Neuronal stem cell (in vitro differentiated cells): Measurements from ENCODE around the gene SLC22A17.
A peak's percentile ranks its signal among the peaks of the same experiment; 100 is the strongest.

ENCODE experiments used
- DNase-seq: peaks from one replicate; pipeline ENCODE4 v3.0.0-alpha.2; 2013; ENCODE audit warnings: low spot score
- H2AFZ ChIP-seq: one replicate; pipeline ENCODE4 v1.6.1; 2013; ENCODE audit warnings: mild to moderate bottlenecking, low read length, inconsistent platforms
- H2AK5ac ChIP-seq: 2 replicates; pipeline ENCODE4 v1.6.1; 2013; ENCODE audit warnings: low read depth, mild to moderate bottlenecking, inconsistent platforms, low read length, moderate library complexity, mixed read lengths
- H2BK120ac ChIP-seq: 2 replicates; pipeline ENCODE4 v1.6.1; 2013; ENCODE audit warnings: low read depth, mild to moderate bottlenecking, inconsistent platforms, low read length, moderate library complexity, mixed read lengths
- H2BK12ac ChIP-seq: one replicate; pipeline ENCODE4 v1.6.1; 2013; ENCODE audit warnings: low read length, inconsistent platforms
- H2BK15ac ChIP-seq: 2 replicates; pipeline ENCODE4 v1.6.1; 2013; ENCODE audit warnings: mild to moderate bottlenecking, low read length, inconsistent platforms, mixed read lengths
- H2BK5ac ChIP-seq: one replicate; pipeline ENCODE4 v1.6.1; 2013; ENCODE audit warnings: inconsistent platforms, mild to moderate bottlenecking, low read length, moderate library complexity
- H3K14ac ChIP-seq: one replicate; pipeline ENCODE4 v1.6.1; 2013; ENCODE audit warnings: low read length, inconsistent platforms
- H3K18ac ChIP-seq: 2 replicates; pipeline ENCODE4 v1.6.1; 2013; ENCODE audit warnings: low read length, inconsistent platforms
- H3K23ac ChIP-seq: 2 replicates; pipeline ENCODE4 v1.6.1; 2013; ENCODE audit warnings: low read depth, mild to moderate bottlenecking, mixed read lengths, low read length, inconsistent platforms; ENCODE audit not compliant: poor library complexity
- H3K27ac ChIP-seq: replicated peaks from 3 replicates; pipeline ENCODE4 v1.5.1; 2013; ENCODE audit warnings: low read length, inconsistent platforms
- H3K27me3 ChIP-seq, 3 experiments: 2 replicates each; pipeline ENCODE4 v1.6.1; 2013; ENCODE audit warnings: low read length in 3 of 3, mild to moderate bottlenecking in 2 of 3, inconsistent platforms in 1 of 3, low read depth in 1 of 3, mixed read lengths in 1 of 3, moderate library complexity in 1 of 3; ENCODE audit not compliant: control insufficient read depth in 3 of 3, insufficient read depth in 3 of 3
- H3K36me3 ChIP-seq, 2 donors: replicated peaks in 1 of 2; 2 replicates each; pipeline ENCODE4 v1.6.1; 2013; ENCODE audit warnings: low read length in 2 of 2; ENCODE audit not compliant: control insufficient read depth in 2 of 2, insufficient read depth in 2 of 2
- H3K4ac ChIP-seq: 2 replicates; pipeline ENCODE4 v1.6.1; 2013; ENCODE audit warnings: inconsistent platforms, mild to moderate bottlenecking, low read length, moderate library complexity
- H3K4me1 ChIP-seq, 2 donors: 1 replicate in 1 of 2; 2 replicates in 1 of 2; pipeline ENCODE4 v1.6.1; 2013; ENCODE audit warnings: low read length in 2 of 2, low read depth in 1 of 2; ENCODE audit not compliant: control insufficient read depth in 2 of 2, insufficient read depth in 1 of 2
- H3K4me2 ChIP-seq: one replicate; pipeline ENCODE4 v1.6.1; 2013; ENCODE audit warnings: mild to moderate bottlenecking, low read length, inconsistent platforms; ENCODE audit not compliant: insufficient read depth, poor library complexity, severe bottlenecking
- H3K4me3 ChIP-seq, 2 donors: 2 replicates each; pipeline ENCODE4 v1.5.1; 2013; ENCODE audit warnings: low read length in 2 of 2, mild to moderate bottlenecking in 2 of 2, inconsistent platforms in 1 of 2, moderate library complexity in 1 of 2
- H3K79me1 ChIP-seq: one replicate; pipeline ENCODE4 v1.6.1; 2013; ENCODE audit warnings: low read depth, mild to moderate bottlenecking, inconsistent platforms, low read length, moderate library complexity
- H3K9ac ChIP-seq: one replicate; pipeline ENCODE4 v1.6.1; 2013; ENCODE audit warnings: mild to moderate bottlenecking, low read depth, low read length, inconsistent platforms; ENCODE audit not compliant: poor library complexity
- H3K9me3 ChIP-seq, 2 donors: replicated peaks in 1 of 2; 2 replicates each; pipeline versions ENCODE3 to v1.6.1; 2013; ENCODE audit warnings: low read length in 2 of 2, mild to moderate bottlenecking in 2 of 2, inconsistent platforms in 1 of 2, low read depth in 1 of 2, mixed read lengths in 1 of 2, moderate library complexity in 1 of 2; ENCODE audit not compliant: control insufficient read depth in 2 of 2, insufficient read depth in 1 of 2
- H4K8ac ChIP-seq: one replicate; pipeline ENCODE4 v1.6.1; 2013; ENCODE audit warnings: low read depth, mild to moderate bottlenecking, inconsistent platforms, low read length, moderate library complexity
- H4K91ac ChIP-seq: one replicate; pipeline ENCODE4 v1.6.1; 2013; ENCODE audit warnings: low read length, low read depth, mild to moderate bottlenecking, inconsistent platforms; ENCODE audit not compliant: poor library complexity
- whole genome bisulfite sequencing, 2 donors: extraction: QIAGEN DNeasy Blood & Tissue Kit; methylation state at CpG; one replicate each; pipeline ENCODE4 v1.1.7; 2013; ENCODE audit warnings: missing lambda C conversion rate in 2 of 2, mixed read lengths in 1 of 2; ENCODE audit not compliant: insufficient read length in 2 of 2, insufficient replicate concordance in 1 of 2; ENCODE audit errors: extremely low coverage in 2 of 2; 5-methylcytosine and 5-hydroxymethylcytosine counted together

The SLC22A17 gene

GRCh38 chr14:23385244-23385641 lies 32.6 kb upstream of the SLC22A17 start:
- DNase-seq = no peak
- Histone ChIP-seq H3K79me1 (no peaks in the 10 kb centered on the region), H3K27me3 (peaks cover 0 to 37% (median 0%) of the 10 kb centered on the region in 3 experiments), H2AK5ac (no peak overlapping the region), H4K8ac (no peak overlapping the region), H3K4me1 (no peaks in the 10 kb centered on the region), H2BK5ac (no peak overlapping the region), H3K27ac (no peak overlapping the region), H3K14ac (no peak overlapping the region), H3K9ac (no peak overlapping the region), H3K4ac (no peak overlapping the region), H3K36me3 (no peaks in the 10 kb centered on the region), H3K9me3 (no peaks in the 10 kb centered on the region), H3K18ac (no peak overlapping the region), H2BK120ac (no peak overlapping the region), H2BK15ac (no peak overlapping the region), H3K4me2 (no peak overlapping the region), H2AFZ (no peak overlapping the region), H3K23ac (no peak overlapping the region), H3K4me3 (no peak overlapping the region), H2BK12ac (no peak overlapping the region), H4K91ac (no peak overlapping the region)
- WGBS, 2 donors = no CpG with 5 or more reads among the region's 2 CpGs

- Histone ChIP-seq H3K23ac (no peak overlapping the region), H3K4ac (no peak overlapping the region), H3K27me3 (peaks cover 0 to 40% (median 0%) of the 10 kb centered on the region in 3 experiments), H4K91ac (no peak overlapping the region), H3K4me3 (no peak overlapping the region), H2BK15ac (no peak overlapping the region), H3K14ac (no peak overlapping the region), H3K9me3 (no peaks in the 10 kb centered on the region), H3K9ac (no peak overlapping the region), H2BK5ac (no peak overlapping the region), H2BK12ac (no peak overlapping the region), H3K79me1 (no peaks in the 10 kb centered on the region), H3K18ac (no peak overlapping the region), H2AFZ (no peak overlapping the region), H2AK5ac (no peak overlapping the region), H3K4me1 (peaks cover 0 to 1% of the 10 kb centered on the region in 2 donors), H3K4me2 (no peak overlapping the region), H4K8ac (no peak overlapping the region), H3K27ac (no peak overlapping the region), H2BK120ac (no peak overlapping the region), H3K36me3 (no peaks in the 10 kb centered on the region)
- DNase-seq = no peak
- no CpG with 5 or more reads among the region's 29 CpGs for WGBS, 2 donors
Measured at GRCh38 chr14:23384364-23385080, 31.8 kb upstream of the SLC22A17 start.

- Histone ChIP-seq H3K9ac (no peak overlapping the region), H3K4me1 (peaks cover 0 to 1% of the 10 kb centered on the region in 2 donors), H3K36me3 (no peaks in the 10 kb centered on the region), H2AK5ac (no peak overlapping the region), H2AFZ (no peak overlapping the region), H4K8ac (no peak overlapping the region), H3K27ac (no peak overlapping the region), H3K4ac (no peak overlapping the region), H3K14ac (no peak overlapping the region), H3K9me3 (no peaks in the 10 kb centered on the region), H3K27me3 (peaks cover 0 to 50% (median 0%) of the 10 kb centered on the region in 3 experiments), H3K4me2 (no peak overlapping the region), H3K79me1 (no peaks in the 10 kb centered on the region), H2BK15ac (no peak overlapping the region), H2BK5ac (no peak overlapping the region), H2BK12ac (no peak overlapping the region), H2BK120ac (no peak overlapping the region), H3K23ac (no peak overlapping the region), H3K18ac (no peak overlapping the region), H3K4me3 (no peak overlapping the region), H4K91ac (no peak overlapping the region)
- no peak for DNase-seq
- WGBS, 2 donors = no CpG with 5 or more reads among the region's 10 CpGs
Measured at GRCh38 chr14:23382731-23383440, 30.2 kb upstream of the SLC22A17 start.

- Histone ChIP-seq H3K27ac (no peak overlapping the region), H3K4ac (no peak overlapping the region), H3K79me1 (no peaks in the 10 kb centered on the region), H3K36me3 (no peaks in the 10 kb centered on the region), H2BK120ac (no peak overlapping the region), H3K18ac (no peak overlapping the region), H3K9ac (no peak overlapping the region), H2AFZ (no peak overlapping the region), H3K27me3 (peaks cover 0 to 55% (median 0%) of the 10 kb centered on the region in 3 experiments), H3K9me3 (no peaks in the 10 kb centered on the region), H2BK12ac (no peak overlapping the region), H4K8ac (no peak overlapping the region), H2BK5ac (no peak overlapping the region), H3K14ac (no peak overlapping the region), H4K91ac (no peak overlapping the region), H3K4me1 (peaks cover 0 to 2% of the 10 kb centered on the region in 2 donors), H2BK15ac (no peak overlapping the region), H3K4me2 (no peak overlapping the region), H3K23ac (no peak overlapping the region), H2AK5ac (peak overlapping the region; percentile 7), H3K4me3 (no peak overlapping the region)
- DNase-seq = no peak
- WGBS, 2 donors = no CpG with 5 or more reads among the region's 6 CpGs
Measured at GRCh38 chr14:23382276-23382675, 29.6 kb upstream of the SLC22A17 start.
